ENCODE results near the gene RAB6A. TPM values are rescaled to one million over a fixed set of nuclear protein-coding genes. Genes with fewer than 3 reads are reported as not detected.

RAB6A gene
- total and polyA plus RNA-seq, 7 donors, result 49.4 to 117 (median 86.9) TPM

DNA sequence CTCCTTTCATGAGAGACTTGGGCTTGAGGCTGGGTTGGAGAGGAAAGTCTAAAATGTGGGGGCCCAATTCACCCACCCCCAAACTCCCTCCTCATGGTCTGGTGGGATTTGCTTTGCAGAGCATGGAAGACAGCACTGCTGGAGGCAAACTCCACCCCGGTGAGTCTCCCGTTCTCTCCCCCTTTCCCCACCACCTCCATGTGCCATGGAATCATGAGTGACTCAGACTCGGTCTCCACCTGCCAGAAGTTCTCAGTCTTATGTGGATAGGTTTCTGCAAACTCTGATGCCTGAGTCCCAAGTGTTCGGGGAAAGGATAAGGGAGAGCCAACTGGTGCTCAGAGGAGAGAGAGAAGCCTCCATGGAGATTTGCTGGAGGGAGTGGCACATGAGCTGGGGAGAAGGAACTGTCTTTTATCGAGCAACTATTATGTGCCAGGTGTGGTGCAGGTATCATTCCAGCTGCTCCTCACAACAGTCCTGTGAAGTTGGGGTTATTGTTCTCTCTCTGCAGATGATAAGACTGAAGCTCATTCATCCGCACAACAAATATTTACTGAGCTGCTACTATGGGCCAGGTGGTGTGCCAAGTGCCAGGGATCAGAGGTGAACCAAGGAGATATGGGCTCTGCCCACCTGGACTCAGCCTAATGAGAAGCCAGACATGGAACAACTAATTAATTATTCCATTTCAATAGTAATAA, 107.9 kb downstream of the RAB6A start:
- TF ChIP-seq, protein P1, sequence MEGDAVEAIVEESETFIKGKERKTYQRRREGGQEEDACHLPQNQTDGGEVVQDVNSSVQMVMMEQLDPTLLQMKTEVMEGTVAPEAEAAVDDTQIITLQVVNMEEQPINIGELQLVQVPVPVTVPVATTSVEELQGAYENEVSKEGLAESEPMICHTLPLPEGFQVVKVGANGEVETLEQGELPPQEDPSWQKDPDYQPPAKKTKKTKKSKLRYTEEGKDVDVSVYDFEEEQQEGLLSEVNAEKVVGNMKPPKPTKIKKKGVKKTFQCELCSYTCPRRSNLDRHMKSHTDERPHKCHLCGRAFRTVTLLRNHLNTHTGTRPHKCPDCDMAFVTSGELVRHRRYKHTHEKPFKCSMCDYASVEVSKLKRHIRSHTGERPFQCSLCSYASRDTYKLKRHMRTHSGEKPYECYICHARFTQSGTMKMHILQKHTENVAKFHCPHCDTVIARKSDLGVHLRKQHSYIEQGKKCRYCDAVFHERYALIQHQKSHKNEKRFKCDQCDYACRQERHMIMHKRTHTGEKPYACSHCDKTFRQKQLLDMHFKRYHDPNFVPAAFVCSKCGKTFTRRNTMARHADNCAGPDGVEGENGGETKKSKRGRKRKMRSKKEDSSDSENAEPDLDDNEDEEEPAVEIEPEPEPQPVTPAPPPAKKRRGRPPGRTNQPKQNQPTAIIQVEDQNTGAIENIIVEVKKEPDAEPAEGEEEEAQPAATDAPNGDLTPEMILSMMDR (IDR thresholded peaks at IDR 0.05), result no peak
- ATAC-seq (peak in 1 of 4 donors; percentile 22), DNase-seq (no peak)
- no peaks in the 10 kb centered on the region for H3K36me3 ChIP-seq (ENCODE audit: insufficient read depth in 1 of 2, low read depth in 1 of 2)
- intact Hi-C loops (cut with DNase I), result no loop called here
- WGBS, 3 donors, result 74 to 78% (median 78%) methylated on average over 6 of the region's 6 CpGs
- no peak overlapping the region for H3K27ac ChIP-seq
- no peaks in the 10 kb centered on the region for H3K9me3 ChIP-seq
- no peaks in the 10 kb centered on the region for H3K4me1 ChIP-seq
- H3K27me3 ChIP-seq (ENCODE audit: insufficient read depth in 3 of 3, low read length in 2 of 3), result no peaks in the 10 kb centered on the region
- no peak overlapping the region for H3K4me3 ChIP-seq

DNA sequence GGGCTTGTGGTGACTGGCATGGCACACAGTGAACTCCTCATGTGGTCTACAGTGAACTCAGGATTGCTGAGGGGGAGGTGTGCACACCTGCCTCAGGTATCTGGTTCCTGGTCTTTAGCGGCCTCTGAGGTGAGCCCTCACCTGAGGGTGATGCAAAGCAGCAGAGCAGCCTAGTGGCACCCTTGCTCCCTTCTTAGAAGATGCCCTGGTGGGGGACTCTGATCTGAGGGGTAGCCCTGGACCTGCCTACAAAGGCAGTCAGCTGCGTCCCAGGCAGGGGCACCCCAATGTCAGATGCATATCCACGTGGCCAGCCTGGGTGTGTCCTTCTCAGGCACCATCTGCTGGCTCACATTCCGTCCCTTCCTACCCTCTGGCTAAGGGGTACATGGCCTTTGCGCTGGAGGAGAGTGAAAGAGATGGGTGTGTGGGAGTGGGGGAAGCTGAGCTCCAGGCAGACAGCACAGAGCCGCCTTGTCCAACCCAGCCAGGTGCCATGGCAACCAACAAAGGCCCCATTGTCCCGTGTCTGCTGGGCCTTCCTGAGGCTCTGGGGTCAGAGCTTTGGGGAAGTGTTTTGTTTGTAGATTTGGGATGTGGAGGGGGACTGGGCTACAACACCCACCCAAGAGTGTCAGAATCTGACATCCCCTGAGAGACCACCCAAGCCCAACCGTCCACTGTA, 108.7 kb downstream of the RAB6A start:
- H3K4me1 ChIP-seq, result peaks cover 3% of the 10 kb centered on the region
- no peak for DNase-seq
- no peak overlapping the region for H3K27ac ChIP-seq
- H3K36me3 ChIP-seq (ENCODE audit: insufficient read depth in 1 of 2, low read depth in 1 of 2), result no peaks in the 10 kb centered on the region
- no peaks in the 10 kb centered on the region for H3K9me3 ChIP-seq
- intact Hi-C loops (cut with DNase I), result no loop called here
- TF ChIP-seq, protein P1 (IDR thresholded peaks at IDR 0.05), result no peak
- ATAC-seq, result no peak
- no peaks in the 10 kb centered on the region for H3K27me3 ChIP-seq (ENCODE audit: insufficient read depth in 3 of 3, low read length in 2 of 3)
- WGBS, 3 donors, result 56 to 62% (median 56%) methylated on average over 8 of the region's 8 CpGs
- H3K4me3 ChIP-seq, result no peak overlapping the region

DNA sequence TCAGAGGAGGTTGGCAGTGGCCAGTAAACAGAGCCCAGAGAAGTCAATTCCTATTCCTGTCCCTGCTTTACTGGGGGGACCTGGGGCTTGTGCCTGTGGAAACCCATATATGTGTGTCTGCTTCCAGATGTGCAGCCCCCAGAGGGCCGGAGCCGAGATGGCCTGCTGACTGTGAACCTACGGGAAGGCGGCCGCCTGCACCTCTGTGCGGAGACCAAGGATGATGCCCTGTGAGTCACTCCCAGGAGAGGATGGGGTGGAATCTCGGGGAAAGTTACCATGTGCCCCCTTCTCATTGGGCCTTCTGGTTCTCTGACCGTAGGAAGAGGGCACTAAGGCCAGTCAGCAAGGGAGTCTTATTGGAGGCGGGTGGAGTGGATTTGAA, 109.2 kb downstream of the RAB6A start:
- no peak for DNase-seq
- no peaks in the 10 kb centered on the region for H3K9me3 ChIP-seq
- H3K27me3 ChIP-seq (ENCODE audit: insufficient read depth in 3 of 3, low read length in 2 of 3), result no peaks in the 10 kb centered on the region
- no peak overlapping the region for H3K27ac ChIP-seq
- H3K4me1 ChIP-seq, result peaks cover 3% of the 10 kb centered on the region
- H3K4me3 ChIP-seq, result no peak overlapping the region
- H3K36me3 ChIP-seq (ENCODE audit: insufficient read depth in 1 of 2, low read depth in 1 of 2), result no peaks in the 10 kb centered on the region
- WGBS, 3 donors, result 92 to 94% (median 92%) methylated on average over 9 of the region's 9 CpGs
- intact Hi-C loops (cut with DNase I), result no loop called here
- ATAC-seq, result no peak
- TF ChIP-seq, protein P1 (IDR thresholded peaks at IDR 0.05), result no peak

DNA sequence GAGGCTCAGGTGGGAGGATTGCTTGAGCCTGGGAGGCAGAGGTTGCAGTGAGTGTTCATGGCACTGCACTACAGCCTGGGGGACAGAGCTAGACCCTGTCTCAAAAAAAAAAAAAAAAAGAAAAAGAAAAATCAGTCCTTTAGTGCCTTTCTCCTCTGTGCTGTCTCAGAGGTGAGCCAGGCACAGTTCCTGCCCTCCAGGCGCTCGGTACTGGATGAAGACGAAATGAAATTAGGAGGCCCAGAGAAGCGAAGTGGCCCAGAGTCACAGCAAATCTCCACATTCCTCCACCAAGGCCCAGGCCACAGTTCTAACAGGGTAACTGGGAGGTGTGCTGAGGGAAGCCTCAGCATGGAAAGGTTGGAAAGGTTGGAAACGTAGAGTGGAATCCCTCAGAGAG, 109.6 kb downstream of the RAB6A start:
- Histone ChIP-seq H3K9me3 (no peaks in the 10 kb centered on the region), H3K4me3 (no peak overlapping the region), H3K27ac (no peak overlapping the region), H3K27me3 (ENCODE audit: insufficient read depth in 3 of 3, low read length in 2 of 3) (no peaks in the 10 kb centered on the region), H3K4me1 (peaks cover 3% of the 10 kb centered on the region), H3K36me3 (ENCODE audit: insufficient read depth in 1 of 2, low read depth in 1 of 2) (no peaks in the 10 kb centered on the region)
- whole genome bisulfite sequencing, 3 donors, result 94 to 100% (median 94%) methylated on average over 5 of the region's 5 CpGs
- ATAC-seq (no peak), DNase-seq (no peak)
- TF ChIP-seq, protein P1 (IDR thresholded peaks at IDR 0.05), result no peak
- intact Hi-C loops (cut with DNase I), result no loop called here
